Measurements from ENCODE around the gene DOK3.

DOK3 gene

GRCh38 chr5:177459819-177460628 is 49.6 kb downstream of the DOK3 start:
- no peak for DNase-seq

- no peak for DNase-seq
Observed at GRCh38 chr5:177459357-177459756, 50.3 kb downstream of the DOK3 start.

GRCh38 chr5:177458912-177459350 is 50.7 kb downstream of the DOK3 start:
- no peak for DNase-seq

- DNase-seq = no peak
Observed at GRCh38 chr5:177457852-177458681, 51.6 kb downstream of the DOK3 start.

- DNase-seq = peak; percentile 97
Observed at GRCh38 chr5:177456976-177457851, 52.4 kb downstream of the DOK3 start.

- no peak for DNase-seq
Observed at GRCh38 chr5:177456591-177456964, 53.0 kb downstream of the DOK3 start.

- DNase-seq = peak; percentile 82
Observed at GRCh38 chr5:177455661-177456590, 53.7 kb downstream of the DOK3 start.

- DNase-seq = peak; percentile 88
Observed at GRCh38 chr5:177455036-177455660, 54.5 kb downstream of the DOK3 start.

- DNase-seq = peak; percentile 75
Observed at GRCh38 chr5:177454397-177455035, 55.1 kb downstream of the DOK3 start.

- no peak for DNase-seq
Observed at GRCh38 chr5:177453852-177454396, 55.7 kb downstream of the DOK3 start.

- no peak for DNase-seq
Observed at GRCh38 chr5:177452688-177453638, 56.7 kb downstream of the DOK3 start.
